OCI-LY7 (cell line): ENCODE measurements around the gene OR2T27.

Experiments used
- EZH2phosphoT487 ChIP-seq: fragments of 200-600 bp; sonication (generic); IDR thresholded peaks from 2 replicates; pipeline ENCODE4 v1.6.1; 2018; ENCODE audit warnings: low read depth, borderline replicate concordance, mild to moderate bottlenecking, mixed run types, antibody characterized with exemption, low read length, moderate library complexity, mixed read lengths
- TF ChIP-seq, protein P1 (sequence below): fragments of 200-600 bp; sonication (generic); conservative IDR thresholded peaks from 2 replicates; pipeline ENCODE4 v1.5.1; 2014; ENCODE audit warnings: mild to moderate bottlenecking, antibody characterized with exemption, low read length, moderate library complexity, mixed read lengths

GRCh38 chr1:248702714-248703113 lies 47.4 kb upstream of the OR2T27 start, which contains the start of gene OR14I1:
- TF ChIP-seq, protein P1, sequence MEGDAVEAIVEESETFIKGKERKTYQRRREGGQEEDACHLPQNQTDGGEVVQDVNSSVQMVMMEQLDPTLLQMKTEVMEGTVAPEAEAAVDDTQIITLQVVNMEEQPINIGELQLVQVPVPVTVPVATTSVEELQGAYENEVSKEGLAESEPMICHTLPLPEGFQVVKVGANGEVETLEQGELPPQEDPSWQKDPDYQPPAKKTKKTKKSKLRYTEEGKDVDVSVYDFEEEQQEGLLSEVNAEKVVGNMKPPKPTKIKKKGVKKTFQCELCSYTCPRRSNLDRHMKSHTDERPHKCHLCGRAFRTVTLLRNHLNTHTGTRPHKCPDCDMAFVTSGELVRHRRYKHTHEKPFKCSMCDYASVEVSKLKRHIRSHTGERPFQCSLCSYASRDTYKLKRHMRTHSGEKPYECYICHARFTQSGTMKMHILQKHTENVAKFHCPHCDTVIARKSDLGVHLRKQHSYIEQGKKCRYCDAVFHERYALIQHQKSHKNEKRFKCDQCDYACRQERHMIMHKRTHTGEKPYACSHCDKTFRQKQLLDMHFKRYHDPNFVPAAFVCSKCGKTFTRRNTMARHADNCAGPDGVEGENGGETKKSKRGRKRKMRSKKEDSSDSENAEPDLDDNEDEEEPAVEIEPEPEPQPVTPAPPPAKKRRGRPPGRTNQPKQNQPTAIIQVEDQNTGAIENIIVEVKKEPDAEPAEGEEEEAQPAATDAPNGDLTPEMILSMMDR, result no peak
- no peak for TF ChIP-seq EZH2phosphoT487
